HepG2 (cell line): ENCODE data around the gene APOBEC3B. TPM values are rescaled to one million over a fixed set of nuclear protein-coding genes. Genes with fewer than 3 reads are reported as not detected.
"Not testable (repeated sequence)": the region's sequence is repeated elsewhere in the genome, so short reads cannot be mapped to it uniquely, and the experiment has no call there.

Experiments used
- ATAC-seq: fragments of 200-7000 bp; cut with Tn5 transposase; 3 replicates; pipeline ENCODE4 v1.9.1; 2020; ENCODE audit warnings: mild to moderate bottlenecking, moderate library complexity
- BruUV-seq: library from RNA; stranded (reverse); fragments of 400-500 nt; replicated peaks from 2 replicates; lab custom pipeline; 2021; lab: Mats Ljungman, UMichigan
- CTCF ChIA-PET: fragments of 300-600 bp; formaldehyde crosslinking; extraction: SDS; loops from one replicate; lab custom pipeline; 2021; ENCODE audit warnings: low total read pairs, inconsistent platforms, low intra/inter-chr PET ratio; lab: Yijun Ruan, JAX
- POLR2A ChIA-PET: fragments of 350-600 bp; sonication (Branson Sonifier 250); formaldehyde crosslinking; loops from one replicate; lab custom pipeline; 2020; ENCODE audit warnings: antibody characterized with exemption, inconsistent platforms; lab: Yijun Ruan, JAX
- DNase-seq: peaks from one replicate; pipeline ENCODE4 v3.0.0-alpha.2; 2015; ENCODE audit warnings: low spot score
- FAIRE-seq: peaks from 3 replicates; lab custom pipeline; 2011; peaks lifted over from hg19 to GRCh38; lab: Jason Lieb, UNC
- H2AFZ ChIP-seq: one replicate; pipeline ENCODE4 v1.6.1; 2011; ENCODE audit warnings: low read length, inconsistent platforms
- H3K27ac ChIP-seq: fragments of 300-600 bp; 3 replicates; pipeline ENCODE4 v1.8.0; 2011; ENCODE audit warnings: mixed run types, mild to moderate bottlenecking, mixed read lengths, low read length, inconsistent platforms; ENCODE audit not compliant: insufficient read depth; ENCODE audit errors: extremely low read length
- H3K27me3 ChIP-seq, 2 experiments: fragments of 200-600 bp in 1 of 2; 2 replicates in 1 of 2; 3 replicates in 1 of 2; pipeline versions ENCODE4 v1.6.0 to v1.8.0; 2011; ENCODE audit warnings: low read length in 2 of 2, mild to moderate bottlenecking in 2 of 2, moderate library complexity in 2 of 2, inconsistent platforms in 1 of 2; ENCODE audit not compliant: insufficient read depth in 2 of 2, control insufficient read depth in 1 of 2
- H3K36me3 ChIP-seq, 2 experiments: fragments of 200-600 bp in 1 of 2; replicated peaks in 1 of 2; 2 replicates in 1 of 2; 3 replicates in 1 of 2; pipeline versions ENCODE4 v1.5.1 to v1.8.0; 2011; ENCODE audit warnings: low read length in 2 of 2, inconsistent platforms in 1 of 2; ENCODE audit not compliant: insufficient read depth in 2 of 2, control insufficient read depth in 1 of 2
- H3K4me1 ChIP-seq: 2 replicates; pipeline ENCODE4 v1.5.1; 2012; ENCODE audit warnings: low read length, inconsistent platforms; ENCODE audit not compliant: insufficient read depth
- H3K4me2 ChIP-seq: 2 replicates; pipeline ENCODE4 v1.6.0; 2011; ENCODE audit warnings: low read depth, low read length, inconsistent platforms
- H3K4me3 ChIP-seq, 3 experiments: fragments of 200-600 bp in 1 of 3; sonication (generic), shearing (Covaris generic) in 1 of 3; replicated peaks in 1 of 3; 2 replicates each; pipeline ENCODE4 v1.5.1; 2011 to 2016; ENCODE audit warnings: low read length in 3 of 3, inconsistent platforms in 2 of 3, low read depth in 2 of 3, mild to moderate bottlenecking in 2 of 3, control low read depth in 1 of 3, mixed read lengths in 1 of 3; ENCODE audit not compliant: insufficient read depth in 1 of 3
- H3K79me2 ChIP-seq: one replicate; pipeline ENCODE4 v1.6.1; 2011; ENCODE audit warnings: low read length, inconsistent platforms; ENCODE audit not compliant: insufficient read depth
- H3K9ac ChIP-seq: 2 replicates; pipeline ENCODE4 v1.6.0; 2011; ENCODE audit warnings: mild to moderate bottlenecking, low read depth, low read length, inconsistent platforms; ENCODE audit not compliant: insufficient read depth
- H3K9me3 ChIP-seq: 2 replicates; pipeline ENCODE4 v1.5.1; 2012; ENCODE audit warnings: mild to moderate bottlenecking, low read length
- H4K20me1 ChIP-seq: 2 replicates; pipeline ENCODE4 v1.6.0; 2011; ENCODE audit warnings: inconsistent platforms, mild to moderate bottlenecking, low read length, moderate library complexity; ENCODE audit not compliant: insufficient read depth
- SKI ChIP-seq: fragments of 450-650 bp; IDR thresholded peaks from one replicate; pipeline ENCODE4 v1.6.1; 2018; ENCODE audit warnings: mild to moderate bottlenecking; ENCODE audit not compliant: partially characterized antibody
- ZNF263 ChIP-seq: sonication (generic); formaldehyde crosslinking; IDR thresholded peaks from 2 replicates; pipeline ENCODE4 v1.4.0; 2020; ENCODE audit warnings: missing genetic modification reagents
- WGBS: methylation state at CpG from one replicate; pipeline ENCODE4 v1.1.6; 2017; ENCODE audit warnings: low lambda C conversion rate; 5-methylcytosine and 5-hydroxymethylcytosine counted together
- in situ Hi-C: cut with HindIII; loops from 2 replicates; pipeline ENCODE4 v1.10.0; 2017; ENCODE audit warnings: low pct_unique_long_range_greater_than_20kb; ENCODE audit not compliant: extremely low pct_ligation_motif_present
- intact Hi-C: fragments of 100-400 bp; cut with micrococcal nuclease; formaldehyde crosslinking; loops from one replicate; pipeline ENCODE4 v1.10.0; 2022; ENCODE audit not compliant: unreplicated experiment
- polyA plus RNA-seq, 8 experiments: library from polyadenylated mRNA; depleted of rRNA in 3 of 8; stranded (reverse) in 7 of 8; unstranded in 1 of 8; fragments of >200 nt; fragmentation: Illumina TruSeq in 4 of 8; extraction: Trizol in 4 of 8; gene quantifications; 2 replicates each; pipeline versions ENCODE4 v1.2.1 to v1.2.3, GENCODE V29; 2011 to 2016; ENCODE audit warnings: low read depth in 4 of 8, missing spikeins in 1 of 8, mixed read lengths in 1 of 8; ENCODE audit not compliant: insufficient read depth in 1 of 8
- total RNA-seq, 5 experiments: library from RNA; depleted of rRNA; stranded (reverse); fragments of >200 nt; fragmentation: Illumina TruSeq; extraction: Trizol; gene quantifications; 2 replicates each; pipeline ENCODE4 v1.2.3, GENCODE V29; 2016; ENCODE audit warnings: low read depth in 1 of 5
- TF ChIP-seq, protein P1 (sequence below): sonication (generic); formaldehyde crosslinking; IDR thresholded peaks from 2 replicates; pipeline ENCODE4 v1.4.0; 2020; ENCODE audit warnings: mild to moderate bottlenecking, missing genetic modification reagents
- TF ChIP-seq, protein P2 (sequence below): IDR thresholded peaks from 2 replicates; pipeline ENCODE4 v1.6.1; 2016; ENCODE audit warnings: missing genetic modification reagents, missing compliant biosample characterization

The APOBEC3B gene
- total and polyA plus RNA-seq, 2 of the 13 experiments (the other 11 are each of a cell fraction or from before 2014, with no cell fraction given): 6.7 to 8.8 TPM

DNA sequence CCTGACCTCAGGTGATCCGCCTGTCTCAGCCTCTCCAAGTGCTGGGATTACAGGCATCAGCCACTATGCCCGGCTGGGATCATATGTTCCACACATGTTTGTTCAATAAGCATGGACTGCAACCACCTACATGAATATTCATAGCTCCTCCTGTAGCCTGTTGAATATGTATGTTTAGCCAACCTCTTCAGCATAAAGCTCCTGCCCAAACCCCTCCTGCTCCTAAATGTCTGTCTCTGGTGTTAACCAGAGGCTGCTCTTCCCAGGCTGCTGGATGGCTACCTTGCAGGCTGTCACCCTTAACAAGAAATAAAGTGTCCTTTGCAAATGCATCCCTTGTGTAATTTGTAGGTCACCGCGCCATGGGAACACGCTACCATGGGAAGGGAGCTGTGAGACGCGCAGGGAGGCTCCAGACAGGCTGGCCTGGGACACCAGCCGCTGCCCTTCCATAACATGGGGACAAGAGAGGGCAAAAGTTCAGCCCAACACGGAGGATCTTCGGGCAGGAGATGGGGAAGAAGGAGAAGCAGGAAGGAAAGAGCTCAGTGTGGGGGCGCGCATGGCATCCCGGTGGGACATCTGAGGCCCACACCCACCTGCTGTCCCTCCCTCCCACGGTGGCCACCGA, 38.0 kb downstream of the APOBEC3B start:
- H4K20me1 ChIP-seq, H3K79me2 ChIP-seq, FAIRE-seq, H3K9me3 ChIP-seq, intact Hi-C loops, H3K27ac ChIP-seq, H3K36me3 ChIP-seq, DNase-seq, H3K4me3 ChIP-seq, ATAC-seq, BruUV-seq, H3K27me3 ChIP-seq, H3K9ac ChIP-seq, CTCF ChIA-PET, in situ Hi-C loops, H2AFZ ChIP-seq: not testable (repeated sequence)
- peak; percentile 23 for TF ChIP-seq SKI
- POLR2A ChIA-PET: interaction anchor here (0.8 kb wide), 1 partner anchor 150 kb away, joined by 3 read pairs; no protein-coding TSS in a partner anchor
- Histone ChIP-seq H3K4me2 (peak overlapping the region; percentile 27; the same call in 1 of the 2 replicates), H3K4me1 (peaks cover 25% of the 10 kb centered on the region)
- 72% methylated on average over 11 of the region's 15 CpGs for WGBS

DNA sequence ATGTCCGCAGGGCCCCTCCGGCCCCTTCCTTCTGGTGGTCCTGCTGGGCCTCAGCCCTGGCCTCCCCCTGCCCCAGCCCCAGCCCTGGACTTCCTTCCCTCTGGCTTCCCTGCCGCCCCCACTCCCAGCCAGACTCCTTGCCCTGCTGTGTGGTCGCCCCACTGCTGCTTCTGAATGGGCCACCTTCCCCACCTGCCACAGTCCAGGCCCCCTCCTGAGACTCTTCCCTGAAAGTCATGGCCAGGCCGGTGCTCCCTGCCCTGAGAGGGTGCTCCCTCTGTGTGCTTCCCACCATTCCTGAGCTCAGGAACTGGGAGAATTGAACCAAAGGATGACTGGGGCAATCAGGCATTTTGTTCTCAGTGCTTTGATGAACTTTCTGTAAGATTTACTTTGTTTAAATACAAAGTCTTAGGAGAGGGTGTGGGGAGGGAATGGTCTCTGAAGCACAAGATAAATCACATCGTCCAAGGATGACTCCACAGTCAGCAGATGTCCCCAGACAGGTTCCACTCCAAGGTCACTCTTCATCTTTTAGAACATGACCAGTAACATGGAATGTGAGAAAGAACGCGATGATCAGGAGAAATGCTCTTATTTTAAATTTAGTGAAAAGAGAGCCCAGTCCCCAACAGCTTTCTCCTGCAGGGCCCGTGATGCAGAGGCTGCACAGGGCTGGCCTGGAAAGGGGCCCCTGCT, 39.6 kb downstream of the APOBEC3B start:
- H3K4me1 ChIP-seq: peaks cover 27% of the 10 kb centered on the region
- H3K36me3 ChIP-seq: no peaks in the 10 kb centered on the region
- H3K4me3 ChIP-seq: peak overlapping the region in 1 of 3 experiments; percentile 23; a peak in 2 of 6 replicates
- peak overlapping the region; percentile 45; the same call in 1 of the 2 replicates for H3K4me2 ChIP-seq
- CTCF ChIA-PET: no interaction called here
- H3K79me2 ChIP-seq: no peaks in the 10 kb centered on the region
- H2AFZ ChIP-seq: no peak overlapping the region
- TF ChIP-seq ZNF263 (CRISPR knock-in tag): peak; percentile 98
- TF ChIP-seq, protein P1, sequence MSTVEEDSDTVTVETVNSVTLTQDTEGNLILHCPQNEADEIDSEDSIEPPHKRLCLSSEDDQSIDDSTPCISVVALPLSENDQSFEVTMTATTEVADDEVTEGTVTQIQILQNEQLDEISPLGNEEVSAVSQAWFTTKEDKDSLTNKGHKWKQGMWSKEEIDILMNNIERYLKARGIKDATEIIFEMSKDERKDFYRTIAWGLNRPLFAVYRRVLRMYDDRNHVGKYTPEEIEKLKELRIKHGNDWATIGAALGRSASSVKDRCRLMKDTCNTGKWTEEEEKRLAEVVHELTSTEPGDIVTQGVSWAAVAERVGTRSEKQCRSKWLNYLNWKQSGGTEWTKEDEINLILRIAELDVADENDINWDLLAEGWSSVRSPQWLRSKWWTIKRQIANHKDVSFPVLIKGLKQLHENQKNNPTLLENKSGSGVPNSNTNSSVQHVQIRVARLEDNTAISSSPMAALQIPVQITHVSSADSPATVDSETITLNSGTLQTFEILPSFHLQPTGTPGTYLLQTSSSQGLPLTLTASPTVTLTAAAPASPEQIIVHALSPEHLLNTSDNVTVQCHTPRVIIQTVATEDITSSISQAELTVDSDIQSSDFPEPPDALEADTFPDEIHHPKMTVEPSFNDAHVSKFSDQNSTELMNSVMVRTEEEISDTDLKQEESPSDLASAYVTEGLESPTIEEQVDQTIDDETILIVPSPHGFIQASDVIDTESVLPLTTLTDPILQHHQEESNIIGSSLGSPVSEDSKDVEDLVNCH (CRISPR knock-in tag): no peak
- TF ChIP-seq, protein P2, sequence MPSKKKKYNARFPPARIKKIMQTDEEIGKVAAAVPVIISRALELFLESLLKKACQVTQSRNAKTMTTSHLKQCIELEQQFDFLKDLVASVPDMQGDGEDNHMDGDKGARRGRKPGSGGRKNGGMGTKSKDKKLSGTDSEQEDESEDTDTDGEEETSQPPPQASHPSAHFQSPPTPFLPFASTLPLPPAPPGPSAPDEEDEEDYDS (CRISPR knock-in tag): no peak
- TF ChIP-seq, all 625 proteins: peak for 1
- in situ Hi-C loops (no loop called here), intact Hi-C loops (no loop called here)
- no TSS peak for BruUV-seq
- 0 out of 2 replicates have a peak overlapping the region, but pooled peaks have one; percentile 8 for H3K9ac ChIP-seq
- DNase-seq (no peak), ATAC-seq (no peak), FAIRE-seq (no peak)
- POLR2A ChIA-PET: interaction anchor here (0.6 to 0.9 kb wide), 2 partner anchors 19 to 1066 kb away, joined by 3 to 4 read pairs; no protein-coding TSS in a partner anchor
- no peaks in the 10 kb centered on the region for H3K27me3 ChIP-seq
- H4K20me1 ChIP-seq: no peaks in the 10 kb centered on the region
- WGBS: 91% methylated on average over 9 of the region's 9 CpGs
- no peak overlapping the region for H3K27ac ChIP-seq
- H3K9me3 ChIP-seq: no peaks in the 10 kb centered on the region
